ENCODE results near the gene NAPA.

The NAPA gene

GRCh38 chr19:47499863-47500830 lies 14.7 kb downstream of the NAPA start:
- no peak for DNase-seq (ENCODE audit: low read depth)

GRCh38 chr19:47499371-47499770 lies 15.5 kb downstream of the NAPA start:
- no peak for DNase-seq (ENCODE audit: low read depth)

- DNase-seq (ENCODE audit: low read depth): no peak
Measured at GRCh38 chr19:47498561-47498960, 16.3 kb downstream of the NAPA start.

GRCh38 chr19:47497821-47498520 lies 16.9 kb downstream of the NAPA start:
- no peak for DNase-seq (ENCODE audit: low read depth)

GRCh38 chr19:47497050-47497766 lies 17.7 kb downstream of the NAPA start:
- DNase-seq (ENCODE audit: low read depth): no peak

GRCh38 chr19:47495478-47496372 lies 19.1 kb downstream of the NAPA start:
- DNase-seq (ENCODE audit: low read depth): no peak

- no peak for DNase-seq (ENCODE audit: low read depth)
Measured at GRCh38 chr19:47494729-47495128, 20.1 kb downstream of the NAPA start.

GRCh38 chr19:47494211-47494547 lies 20.7 kb downstream of the NAPA start:
- DNase-seq (ENCODE audit: low read depth): no peak

- DNase-seq (ENCODE audit: low read depth): no peak
Measured at GRCh38 chr19:47493378-47494210, 21.3 kb downstream of the NAPA start.

- no peak for DNase-seq (ENCODE audit: low read depth)
Measured at GRCh38 chr19:47492571-47493377, 22.1 kb downstream of the NAPA start.

GRCh38 chr19:47492137-47492533 lies 22.7 kb downstream of the NAPA start:
- DNase-seq (ENCODE audit: low read depth): no peak

GRCh38 chr19:47491358-47492136 lies 23.3 kb downstream of the NAPA start:
- no peak for DNase-seq (ENCODE audit: low read depth)

- no peak for DNase-seq (ENCODE audit: low read depth)
Measured at GRCh38 chr19:47490847-47491246, 24.0 kb downstream of the NAPA start.

GRCh38 chr19:47490031-47490430 lies 24.8 kb downstream of the NAPA start:
- DNase-seq (ENCODE audit: low read depth): no peak

GRCh38 chr19:47489072-47489914 lies 25.6 kb downstream of the NAPA start:
- DNase-seq (ENCODE audit: low read depth): no peak

- DNase-seq (ENCODE audit: low read depth): no peak
Measured at GRCh38 chr19:47487551-47488515, 27.0 kb downstream of the NAPA start.

GRCh38 chr19:47486900-47487299 lies 28.0 kb downstream of the NAPA start:
- DNase-seq (ENCODE audit: low read depth): no peak

Data from stimulated activated CD8-positive, alpha-beta memory T cell treated with anti-CD3 and anti-CD28 coated beads, Interleukin-7, amount 100 ng/mL, for 24 hours (primary cell).